OCI-LY1 (cell line): Measurements from ENCODE around the gene DNAL4.

Experiments used
- H2AFZ ChIP-seq: fragments of 200-600 bp; sonication (generic), shearing (Covaris generic); 2 replicates; pipeline ENCODE4 v1.6.0; 2014; ENCODE audit warnings: antibody characterized with exemption, mild to moderate bottlenecking, low read length
- H3F3A ChIP-seq: fragments of 200-600 bp; sonication (generic), shearing (Covaris generic); 2 replicates; pipeline ENCODE4 v1.6.0; 2014; ENCODE audit warnings: mild to moderate bottlenecking, antibody characterized with exemption, low read length, moderate library complexity; ENCODE audit not compliant: insufficient read depth
- H3K27ac ChIP-seq: fragments of 200-600 bp; sonication (generic); 2 replicates; pipeline ENCODE4 v1.5.1; 2014; ENCODE audit warnings: low read length, mixed run types, mild to moderate bottlenecking, low read depth; ENCODE audit not compliant: poor library complexity, severe bottlenecking
- H3K27me3 ChIP-seq: fragments of 200-600 bp; sonication (generic); 2 replicates; pipeline ENCODE4 v1.6.0; 2014; ENCODE audit warnings: antibody characterized with exemption, mild to moderate bottlenecking, low read length, moderate library complexity; ENCODE audit not compliant: insufficient read depth
- H3K36me3 ChIP-seq: fragments of 200-600 bp; sonication (generic); 2 replicates; pipeline ENCODE4 v1.6.1; 2014; ENCODE audit warnings: mild to moderate bottlenecking, antibody characterized with exemption, low read length, moderate library complexity, mixed read lengths; ENCODE audit not compliant: insufficient read depth
- H3K4me1 ChIP-seq: fragments of 200-600 bp; sonication (generic); 2 replicates; pipeline ENCODE4 v1.5.1; 2014; ENCODE audit warnings: mild to moderate bottlenecking, low read length, moderate library complexity; ENCODE audit not compliant: insufficient read depth, severe bottlenecking
- H3K4me2 ChIP-seq: fragments of 200-600 bp; sonication (generic), shearing (Covaris generic); 2 replicates; pipeline ENCODE4 v1.6.1; 2014; ENCODE audit warnings: low read length
- H3K4me3 ChIP-seq: fragments of 200-600 bp; sonication (generic); 2 replicates; pipeline ENCODE4 v1.5.1; 2014; ENCODE audit warnings: low read length, low read depth, mild to moderate bottlenecking, mixed read lengths; ENCODE audit not compliant: poor library complexity, severe bottlenecking
- H3K79me2 ChIP-seq: fragments of 200-600 bp; shearing (Covaris generic); 2 replicates; pipeline ENCODE4 v1.6.1; 2016; ENCODE audit warnings: mixed run types, low read length, mixed read lengths; ENCODE audit not compliant: insufficient read depth
- H3K9ac ChIP-seq: fragments of 200-600 bp; sonication (generic), shearing (Covaris generic); 2 replicates; pipeline ENCODE4 v1.6.1; 2014; ENCODE audit warnings: mild to moderate bottlenecking, low read length, mixed read lengths
- H3K9me2 ChIP-seq: fragments of 200-600 bp; sonication (generic), shearing (Covaris generic); 2 replicates; pipeline ENCODE4 v1.6.1; 2014; ENCODE audit warnings: low read depth, mild to moderate bottlenecking, low read length, mixed read lengths
- H3K9me3 ChIP-seq: fragments of 200-600 bp; shearing (Covaris generic); 2 replicates; pipeline ENCODE4 v1.6.1; 2014; ENCODE audit warnings: low read length, mixed read lengths
- H4K20me1 ChIP-seq: fragments of 200-600 bp; sonication (generic), shearing (Covaris generic); 2 replicates; pipeline ENCODE4 v1.6.0; 2016; ENCODE audit warnings: mild to moderate bottlenecking, low read length; ENCODE audit not compliant: insufficient read depth
- CTCF ChIP-seq: fragments of 200-600 bp; sonication (generic), shearing (Covaris generic); IDR thresholded peaks from 2 replicates; pipeline ENCODE4 v1.5.1; 2017; ENCODE audit warnings: mild to moderate bottlenecking, antibody characterized with exemption, low read length, moderate library complexity, mixed read lengths
- EZH2 ChIP-seq: fragments of 200-600 bp; sonication (generic), shearing (Covaris generic); IDR thresholded peaks from 2 replicates; pipeline ENCODE4 v1.8.0; 2017; ENCODE audit warnings: borderline replicate concordance, mixed run types, mild to moderate bottlenecking, antibody characterized with exemption, low read length, moderate library complexity, mixed read lengths

The DNAL4 gene

GRCh38 chr22:38841635-38842034, 47.7 kb upstream of the DNAL4 start:
- H3K4me2 ChIP-seq = no peak overlapping the region
- H3K27ac ChIP-seq = no peak overlapping the region

GRCh38 chr22:38841211-38841610, 47.3 kb upstream of the DNAL4 start:
- no peaks in the 10 kb centered on the region for H3K79me2 ChIP-seq
- no peaks in the 10 kb centered on the region for H3K4me1 ChIP-seq
- no peak overlapping the region for H3K27ac ChIP-seq
- no peaks in the 10 kb centered on the region for H3K9me3 ChIP-seq
- no peaks in the 10 kb centered on the region for H3K27me3 ChIP-seq
- H3K4me3 ChIP-seq = no peak overlapping the region
- no peaks in the 10 kb centered on the region for H3K36me3 ChIP-seq
- no peak overlapping the region for H3K9ac ChIP-seq
- H3K4me2 ChIP-seq = no peak overlapping the region
- H3F3A ChIP-seq = no peaks in the 10 kb centered on the region
- H2AFZ ChIP-seq = no peak overlapping the region
- no peaks in the 10 kb centered on the region for H4K20me1 ChIP-seq
- no peaks in the 10 kb centered on the region for H3K9me2 ChIP-seq
- TF ChIP-seq CTCF (no peak), EZH2 (no peak)

More at GRCh38 chr22:38841635-38842034, 47.7 kb upstream of the DNAL4 start:
- H3K4me1 ChIP-seq = no peaks in the 10 kb centered on the region
- no peaks in the 10 kb centered on the region for H3K36me3 ChIP-seq
- H3K79me2 ChIP-seq = no peaks in the 10 kb centered on the region
- no peaks in the 10 kb centered on the region for H3K27me3 ChIP-seq
- H3K9me3 ChIP-seq = no peaks in the 10 kb centered on the region
- no peak overlapping the region for H3K4me3 ChIP-seq
- no peaks in the 10 kb centered on the region for H3F3A ChIP-seq
- no peak overlapping the region for H2AFZ ChIP-seq
- H3K9me2 ChIP-seq = no peaks in the 10 kb centered on the region
- no peaks in the 10 kb centered on the region for H4K20me1 ChIP-seq
- TF ChIP-seq CTCF = no peak
- no peak for TF ChIP-seq EZH2
- no peak overlapping the region for H3K9ac ChIP-seq

- Histone ChIP-seq H4K20me1 (no peaks in the 10 kb centered on the region), H3K4me1 (no peaks in the 10 kb centered on the region), H3K36me3 (no peaks in the 10 kb centered on the region), H2AFZ (no peak overlapping the region), H3K27me3 (no peaks in the 10 kb centered on the region), H3K4me2 (no peak overlapping the region), H3F3A (no peaks in the 10 kb centered on the region), H3K4me3 (no peak overlapping the region), H3K79me2 (no peaks in the 10 kb centered on the region), H3K9me2 (no peaks in the 10 kb centered on the region), H3K9me3 (no peaks in the 10 kb centered on the region), H3K9ac (no peak overlapping the region), H3K27ac (no peak overlapping the region)
- TF ChIP-seq CTCF = no peak
These were observed 46.2 kb upstream of the DNAL4 start for GRCh38 chr22:38840129-38840528.
